HUES48 (cell line): ENCODE data around the gene FCMR.

Source experiments
- H3K27ac ChIP-seq: one replicate; pipeline ENCODE4 v1.7.0; 2013; ENCODE audit warnings: low read depth, low read length, inconsistent platforms
- H3K27me3 ChIP-seq: 2 replicates; pipeline ENCODE4 v1.6.1; 2013; ENCODE audit warnings: mild to moderate bottlenecking, low read length; ENCODE audit not compliant: control insufficient read depth, insufficient read depth
- H3K36me3 ChIP-seq: 2 replicates; pipeline ENCODE4 v1.6.1; 2013; ENCODE audit warnings: low read length; ENCODE audit not compliant: control insufficient read depth, insufficient read depth
- H3K4me1 ChIP-seq: 2 replicates; pipeline ENCODE4 v1.6.1; 2013; ENCODE audit warnings: mild to moderate bottlenecking, low read length; ENCODE audit not compliant: control insufficient read depth, insufficient read depth
- H3K4me3 ChIP-seq: 2 replicates; pipeline ENCODE4 v1.5.1; 2013; ENCODE audit warnings: mild to moderate bottlenecking, low read depth, low read length
- H3K9ac ChIP-seq: 2 replicates; pipeline ENCODE4 v1.6.1; 2013; ENCODE audit warnings: mild to moderate bottlenecking, low read depth, low read length, moderate library complexity
- H3K9me3 ChIP-seq: 2 replicates; pipeline ENCODE4 v1.6.1; 2013; ENCODE audit warnings: low read length; ENCODE audit not compliant: control insufficient read depth, insufficient read depth

FCMR gene

DNA sequence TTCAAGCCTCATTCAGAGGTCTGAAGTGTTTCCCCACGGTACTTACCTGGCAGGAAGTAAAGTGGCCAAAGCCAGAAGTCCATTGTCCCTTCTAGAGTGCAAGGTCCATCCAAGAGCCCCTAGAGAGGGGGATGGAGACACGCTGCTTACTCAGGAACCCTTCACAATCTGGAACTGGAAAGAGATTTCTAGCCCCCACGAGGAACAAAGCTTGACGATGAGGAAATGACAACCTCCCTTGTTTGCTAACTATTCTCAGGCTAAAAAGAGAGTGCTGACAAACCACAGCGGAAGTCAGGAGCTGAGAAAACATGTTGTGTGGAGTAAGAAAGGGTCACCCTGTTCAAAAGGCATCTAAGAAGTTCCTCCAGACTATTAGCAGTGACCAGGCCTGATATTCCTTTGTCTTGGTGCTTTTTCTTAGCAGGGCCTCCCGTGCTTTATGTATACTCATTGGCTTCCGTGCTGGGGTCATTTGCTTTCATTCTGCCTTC is at the start of gene FCMR:
Gene FCMR (minus strand): TSS at position 170 of the 494 bp plus-strand sequence. CDS start 87 bp downstream, at position 83.
- no peaks in the 10 kb centered on the region for H3K36me3 ChIP-seq
- H3K9me3 ChIP-seq, result no peaks in the 10 kb centered on the region
- no peak within 1 kb of the TSS for H3K9ac ChIP-seq
- no peaks in the 10 kb centered on the region for H3K27me3 ChIP-seq
- H3K4me3 ChIP-seq, result no peak within 1 kb of the TSS
- H3K4me1 ChIP-seq, result no peaks in the 10 kb centered on the region
- no peak within 1 kb of the TSS for H3K27ac ChIP-seq

GRCh38 chr1:206971029-206971655 is 49.4 kb upstream of the FCMR start:
- Histone ChIP-seq H3K27ac (no peak overlapping the region), H3K9me3 (no peaks in the 10 kb centered on the region), H3K27me3 (no peaks in the 10 kb centered on the region), H3K4me1 (no peaks in the 10 kb centered on the region), H3K36me3 (no peaks in the 10 kb centered on the region), H3K4me3 (no peak overlapping the region), H3K9ac (no peak overlapping the region)

- Histone ChIP-seq H3K4me3 (no peak within 1 kb of the TSS), H3K36me3 (no peaks in the 10 kb centered on the region), H3K9me3 (no peaks in the 10 kb centered on the region), H3K27ac (no peak within 1 kb of the TSS), H3K4me1 (no peaks in the 10 kb centered on the region), H3K9ac (no peak within 1 kb of the TSS), H3K27me3 (no peaks in the 10 kb centered on the region)
Measured at GRCh38 chr1:206970446-206970845, 48.7 kb upstream of the FCMR start, which contains the start of gene FCAMR. Gene FCAMR (minus strand): TSS chr1:206970460. CDS start chr1:206970125, 335 bp downstream.

DNA sequence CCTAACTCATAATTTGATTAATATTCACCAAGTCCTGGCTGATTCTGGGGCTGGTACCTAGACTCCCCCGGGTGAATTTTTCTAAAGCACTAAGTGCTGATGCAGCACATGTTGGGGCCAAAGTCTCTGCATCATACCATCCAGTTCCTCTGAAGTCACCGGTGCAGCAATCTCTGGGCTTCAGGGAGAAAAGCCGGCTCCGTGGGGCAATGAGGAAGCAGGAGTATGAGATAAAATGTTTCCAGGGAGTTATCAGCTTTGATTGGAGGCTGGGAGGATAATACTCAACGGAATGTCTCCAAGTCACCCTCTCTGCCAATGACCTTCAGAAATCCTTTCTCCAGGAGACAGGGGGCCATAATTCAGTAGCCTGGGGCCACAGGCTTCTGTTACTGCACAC is 47.3 kb upstream of the FCMR start:
- no peak overlapping the region for H3K27ac ChIP-seq
- no peaks in the 10 kb centered on the region for H3K9me3 ChIP-seq
- no peaks in the 10 kb centered on the region for H3K4me1 ChIP-seq
- H3K4me3 ChIP-seq, result no peak overlapping the region
- no peak overlapping the region for H3K9ac ChIP-seq
- no peaks in the 10 kb centered on the region for H3K27me3 ChIP-seq
- H3K36me3 ChIP-seq, result no peaks in the 10 kb centered on the region

- Histone ChIP-seq H3K36me3 (no peaks in the 10 kb centered on the region), H3K4me1 (no peaks in the 10 kb centered on the region), H3K9ac (no peak overlapping the region), H3K4me3 (no peak overlapping the region), H3K27me3 (no peaks in the 10 kb centered on the region), H3K27ac (no peak overlapping the region), H3K9me3 (no peaks in the 10 kb centered on the region)
Measured at GRCh38 chr1:206967096-206967849, 45.5 kb upstream of the FCMR start.

DNA sequence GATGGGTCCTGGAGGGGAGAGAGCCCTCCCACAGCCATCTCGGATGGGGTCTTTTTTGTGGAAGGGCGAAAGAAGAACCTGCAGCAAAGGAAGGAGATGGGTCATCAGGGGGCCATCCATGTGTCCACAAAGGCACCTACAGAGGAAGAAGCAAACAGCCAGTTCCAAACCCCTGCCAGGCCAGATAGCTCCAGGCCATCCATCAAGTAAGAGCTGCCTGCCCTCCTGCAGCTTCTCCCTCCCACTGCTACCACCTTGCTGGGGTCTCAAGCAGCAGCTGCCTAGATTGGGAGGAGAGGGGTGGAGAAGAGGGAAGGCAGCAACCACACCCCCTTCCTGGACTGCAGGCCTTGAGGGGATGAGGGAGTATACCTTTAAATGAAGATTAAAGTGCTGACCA is 44.0 kb upstream of the FCMR start:
- Histone ChIP-seq H3K4me1 (no peaks in the 10 kb centered on the region), H3K27me3 (no peaks in the 10 kb centered on the region), H3K9ac (no peak overlapping the region), H3K9me3 (no peaks in the 10 kb centered on the region), H3K27ac (no peak overlapping the region), H3K4me3 (no peak overlapping the region), H3K36me3 (no peaks in the 10 kb centered on the region)

GRCh38 chr1:206963740-206964139 is 42.0 kb upstream of the FCMR start:
- no peak overlapping the region for H3K4me3 ChIP-seq
- no peak overlapping the region for H3K9ac ChIP-seq
- no peak overlapping the region for H3K27ac ChIP-seq
- H3K4me1 ChIP-seq, result no peaks in the 10 kb centered on the region
- no peaks in the 10 kb centered on the region for H3K36me3 ChIP-seq
- H3K9me3 ChIP-seq, result no peaks in the 10 kb centered on the region
- H3K27me3 ChIP-seq, result no peaks in the 10 kb centered on the region

- no peak overlapping the region for H3K9ac ChIP-seq
- no peaks in the 10 kb centered on the region for H3K27me3 ChIP-seq
- no peaks in the 10 kb centered on the region for H3K9me3 ChIP-seq
- H3K36me3 ChIP-seq, result no peaks in the 10 kb centered on the region
- no peak overlapping the region for H3K27ac ChIP-seq
- no peaks in the 10 kb centered on the region for H3K4me1 ChIP-seq
- H3K4me3 ChIP-seq, result no peak overlapping the region
Measured at GRCh38 chr1:206963119-206963712, 41.5 kb upstream of the FCMR start.

- H3K4me1 ChIP-seq, result no peaks in the 10 kb centered on the region
- no peak overlapping the region for H3K27ac ChIP-seq
- H3K27me3 ChIP-seq, result no peaks in the 10 kb centered on the region
- no peak overlapping the region for H3K4me3 ChIP-seq
- H3K9me3 ChIP-seq, result no peaks in the 10 kb centered on the region
- no peak overlapping the region for H3K9ac ChIP-seq
- H3K36me3 ChIP-seq, result no peaks in the 10 kb centered on the region
Measured at GRCh38 chr1:206962272-206962671, 40.5 kb upstream of the FCMR start.

GRCh38 chr1:206961668-206962067 is 39.9 kb upstream of the FCMR start:
- Histone ChIP-seq H3K27ac (no peak overlapping the region), H3K4me1 (no peaks in the 10 kb centered on the region), H3K27me3 (no peaks in the 10 kb centered on the region), H3K36me3 (no peaks in the 10 kb centered on the region), H3K9me3 (no peaks in the 10 kb centered on the region), H3K9ac (no peak overlapping the region), H3K4me3 (no peak overlapping the region)
